ENCODE measurements around the gene KCNJ11.
A peak's percentile ranks its signal among the peaks of the same experiment; 100 is the strongest.

Gene KCNJ11

GRCh38 chr11:17394743-17395390 is 6.4 kb upstream of the KCNJ11 start:
- in situ Hi-C loops (cut with MboI; ENCODE audit: low pct_unique_long_range_greater_than_20kb, low sequenced_read_pairs) = no loop called here
- DNase-seq = no peak

- in situ Hi-C loops (cut with MboI; ENCODE audit: low pct_unique_long_range_greater_than_20kb, low sequenced_read_pairs) = no loop called here
- no peak for DNase-seq
Measured at GRCh38 chr11:17393472-17393871, 5.0 kb upstream of the KCNJ11 start.

- DNase-seq = no peak
Measured at GRCh38 chr11:17392872-17393271, 4.4 kb upstream of the KCNJ11 start.

GRCh38 chr11:17391493-17392355 is 3.3 kb upstream of the KCNJ11 start:
- in situ Hi-C loops (cut with MboI; ENCODE audit: low pct_unique_long_range_greater_than_20kb, low sequenced_read_pairs) = no loop called here
- DNase-seq = no peak

More at GRCh38 chr11:17392872-17393271, 4.4 kb upstream of the KCNJ11 start:
- in situ Hi-C loops (cut with MboI; ENCODE audit: low pct_unique_long_range_greater_than_20kb, low sequenced_read_pairs) = no loop called here

GRCh38 chr11:17389957-17390649 is 1.6 kb upstream of the KCNJ11 start:
- DNase-seq = no peak
- in situ Hi-C loops (cut with MboI; ENCODE audit: low pct_unique_long_range_greater_than_20kb, low sequenced_read_pairs) = loop anchor here (10.0 kb wide), 1 partner anchor 115 kb away; no protein-coding TSS in a partner anchor

GRCh38 chr11:17389211-17389956 is 925 bp upstream of the KCNJ11 start:
- peak; percentile 81 for DNase-seq
- in situ Hi-C loops (cut with MboI; ENCODE audit: low pct_unique_long_range_greater_than_20kb, low sequenced_read_pairs) = loop anchor here (10.0 kb wide), 1 partner anchor 115 kb away; no protein-coding TSS in a partner anchor

- DNase-seq = no peak
- in situ Hi-C loops (cut with MboI; ENCODE audit: low pct_unique_long_range_greater_than_20kb, low sequenced_read_pairs) = loop anchor here (10.0 kb wide), 1 partner anchor 117 kb away; no protein-coding TSS in a partner anchor
Measured at GRCh38 chr11:17387811-17388210, 648 bp downstream of the KCNJ11 start.

- in situ Hi-C loops (cut with MboI; ENCODE audit: low pct_unique_long_range_greater_than_20kb, low sequenced_read_pairs) = loop anchor here (10.0 kb wide), 1 partner anchor 118 kb away; no protein-coding TSS in a partner anchor
- no peak for DNase-seq
Measured at GRCh38 chr11:17387254-17387653, 1.2 kb downstream of the KCNJ11 start.

- DNase-seq = peak; percentile 80
- in situ Hi-C loops (cut with MboI; ENCODE audit: low pct_unique_long_range_greater_than_20kb, low sequenced_read_pairs) = loop anchor here (10.0 kb wide), 1 partner anchor 118 kb away; no protein-coding TSS in a partner anchor
Measured at GRCh38 chr11:17386331-17387084, 2.0 kb downstream of the KCNJ11 start.

GRCh38 chr11:17385926-17386325 is 2.5 kb downstream of the KCNJ11 start:
- DNase-seq = no peak
- in situ Hi-C loops (cut with MboI; ENCODE audit: low pct_unique_long_range_greater_than_20kb, low sequenced_read_pairs) = loop anchor here (10.0 kb wide), 1 partner anchor 119 kb away; no protein-coding TSS in a partner anchor

- DNase-seq = no peak
- in situ Hi-C loops (cut with MboI; ENCODE audit: low pct_unique_long_range_greater_than_20kb, low sequenced_read_pairs) = loop anchor here (10.0 kb wide), 1 partner anchor 119 kb away; no protein-coding TSS in a partner anchor
Measured at GRCh38 chr11:17385492-17385891, 3.0 kb downstream of the KCNJ11 start.

GRCh38 chr11:17384002-17384511 is 4.4 kb downstream of the KCNJ11 start:
- in situ Hi-C loops (cut with MboI; ENCODE audit: low pct_unique_long_range_greater_than_20kb, low sequenced_read_pairs) = loop anchor here (10.0 kb wide), 1 partner anchor 121 kb away; no protein-coding TSS in a partner anchor
- peak; percentile 67 for DNase-seq

- DNase-seq = peak; percentile 11
- in situ Hi-C loops (cut with MboI; ENCODE audit: low pct_unique_long_range_greater_than_20kb, low sequenced_read_pairs) = loop anchor here (10.0 kb wide), 1 partner anchor 121 kb away; no protein-coding TSS in a partner anchor
Measured at GRCh38 chr11:17383461-17383860, 5.0 kb downstream of the KCNJ11 start.

GRCh38 chr11:17382046-17382728 is 6.3 kb downstream of the KCNJ11 start:
- DNase-seq = no peak
- in situ Hi-C loops (cut with MboI; ENCODE audit: low pct_unique_long_range_greater_than_20kb, low sequenced_read_pairs) = loop anchor here (10.0 kb wide), 1 partner anchor 123 kb away; no protein-coding TSS in a partner anchor

GRCh38 chr11:17381156-17381555 is 7.3 kb downstream of the KCNJ11 start:
- in situ Hi-C loops (cut with MboI; ENCODE audit: low pct_unique_long_range_greater_than_20kb, low sequenced_read_pairs) = loop anchor here (10.0 kb wide), 1 partner anchor 124 kb away; no protein-coding TSS in a partner anchor
- no peak for DNase-seq

- in situ Hi-C loops (cut with MboI; ENCODE audit: low pct_unique_long_range_greater_than_20kb, low sequenced_read_pairs) = loop anchor here (10.0 kb wide), 1 partner anchor 125 kb away; no protein-coding TSS in a partner anchor
- DNase-seq = no peak
Measured at GRCh38 chr11:17379383-17380180, 8.9 kb downstream of the KCNJ11 start.
